ENCODE results near the gene TRUB1.

DNA sequence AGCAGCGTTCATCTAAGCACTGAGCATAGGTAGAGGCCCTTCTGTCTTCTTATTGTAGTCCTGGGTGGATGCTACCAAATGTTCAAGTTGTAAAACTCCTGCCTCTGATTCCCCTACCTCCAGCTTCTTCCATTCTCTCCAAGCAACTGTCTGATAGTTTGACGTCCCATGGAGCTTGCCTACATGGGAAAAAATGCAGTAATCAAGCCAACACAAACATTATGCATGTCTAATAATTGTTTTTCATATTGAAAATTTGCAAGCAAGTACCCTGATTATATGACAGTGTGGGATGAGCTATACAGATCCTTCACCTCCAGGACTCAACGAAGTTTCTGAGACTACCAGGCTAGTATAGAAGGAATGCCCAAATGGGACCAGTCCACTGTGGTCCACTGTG is 31.0 kb upstream of the TRUB1 start:
- TF ChIP-seq, protein P1, sequence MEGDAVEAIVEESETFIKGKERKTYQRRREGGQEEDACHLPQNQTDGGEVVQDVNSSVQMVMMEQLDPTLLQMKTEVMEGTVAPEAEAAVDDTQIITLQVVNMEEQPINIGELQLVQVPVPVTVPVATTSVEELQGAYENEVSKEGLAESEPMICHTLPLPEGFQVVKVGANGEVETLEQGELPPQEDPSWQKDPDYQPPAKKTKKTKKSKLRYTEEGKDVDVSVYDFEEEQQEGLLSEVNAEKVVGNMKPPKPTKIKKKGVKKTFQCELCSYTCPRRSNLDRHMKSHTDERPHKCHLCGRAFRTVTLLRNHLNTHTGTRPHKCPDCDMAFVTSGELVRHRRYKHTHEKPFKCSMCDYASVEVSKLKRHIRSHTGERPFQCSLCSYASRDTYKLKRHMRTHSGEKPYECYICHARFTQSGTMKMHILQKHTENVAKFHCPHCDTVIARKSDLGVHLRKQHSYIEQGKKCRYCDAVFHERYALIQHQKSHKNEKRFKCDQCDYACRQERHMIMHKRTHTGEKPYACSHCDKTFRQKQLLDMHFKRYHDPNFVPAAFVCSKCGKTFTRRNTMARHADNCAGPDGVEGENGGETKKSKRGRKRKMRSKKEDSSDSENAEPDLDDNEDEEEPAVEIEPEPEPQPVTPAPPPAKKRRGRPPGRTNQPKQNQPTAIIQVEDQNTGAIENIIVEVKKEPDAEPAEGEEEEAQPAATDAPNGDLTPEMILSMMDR (IDR thresholded peaks at IDR 0.05): no peak
- TF ChIP-seq POLR2AphosphoS5 (IDR thresholded peaks at IDR 0.05; ENCODE audit: low read depth, low read length) (no peak), SIN3A (IDR thresholded peaks at IDR 0.05; ENCODE audit: borderline replicate concordance, insufficient read depth, low read depth, low read length) (no peak)

Measured in Panc1 (cell line).